Neural progenitor cell (in vitro differentiated cells): ENCODE results near the gene CSF2.

ENCODE experiments used
- EZH2 ChIP-seq: fragments of 200-600 bp; sonication (generic); IDR thresholded peaks from 2 replicates; pipeline ENCODE4 v1.6.1; 2017; ENCODE audit warnings: antibody characterized with exemption, mild to moderate bottlenecking, moderate library complexity
- TF ChIP-seq, protein P1 (sequence below): fragments of 200-600 bp; sonication (generic); IDR thresholded peaks from 2 replicates; pipeline ENCODE4 v1.5.1; 2017; ENCODE audit warnings: antibody characterized with exemption, mild to moderate bottlenecking

DNA sequence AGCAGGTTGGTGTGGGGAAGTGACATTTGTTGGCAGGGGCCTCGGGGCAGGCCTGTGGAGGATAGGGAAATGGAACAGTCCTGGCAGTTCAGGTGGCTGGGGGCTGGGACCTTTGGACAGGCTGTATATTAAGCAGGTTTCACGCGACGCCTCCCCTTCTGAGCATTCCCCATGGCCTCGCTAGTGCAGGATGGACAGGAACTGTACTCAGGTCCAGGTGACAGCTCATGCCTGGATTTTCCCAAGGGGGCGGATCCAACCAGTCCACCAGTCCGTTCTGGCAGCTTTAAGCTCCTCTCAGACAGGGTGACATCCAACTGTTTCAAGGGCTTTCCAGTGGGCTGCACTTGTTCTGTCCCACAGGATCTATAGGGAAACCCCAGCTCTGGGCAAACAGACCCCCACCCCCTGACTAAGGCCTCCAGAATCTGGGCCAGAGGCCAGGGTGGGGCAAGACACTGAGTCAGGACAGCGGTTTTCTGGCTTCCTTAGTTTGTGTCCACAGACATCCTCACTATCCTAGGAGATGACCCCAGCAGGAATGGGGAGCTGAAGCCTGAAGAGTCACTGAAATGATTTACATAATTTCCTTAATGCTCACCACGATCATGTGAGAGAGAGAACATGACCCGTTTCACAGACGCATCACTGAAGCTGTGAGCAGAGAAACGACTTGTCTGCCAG is 20.9 kb downstream of the CSF2 start:
- TF ChIP-seq, protein P1, sequence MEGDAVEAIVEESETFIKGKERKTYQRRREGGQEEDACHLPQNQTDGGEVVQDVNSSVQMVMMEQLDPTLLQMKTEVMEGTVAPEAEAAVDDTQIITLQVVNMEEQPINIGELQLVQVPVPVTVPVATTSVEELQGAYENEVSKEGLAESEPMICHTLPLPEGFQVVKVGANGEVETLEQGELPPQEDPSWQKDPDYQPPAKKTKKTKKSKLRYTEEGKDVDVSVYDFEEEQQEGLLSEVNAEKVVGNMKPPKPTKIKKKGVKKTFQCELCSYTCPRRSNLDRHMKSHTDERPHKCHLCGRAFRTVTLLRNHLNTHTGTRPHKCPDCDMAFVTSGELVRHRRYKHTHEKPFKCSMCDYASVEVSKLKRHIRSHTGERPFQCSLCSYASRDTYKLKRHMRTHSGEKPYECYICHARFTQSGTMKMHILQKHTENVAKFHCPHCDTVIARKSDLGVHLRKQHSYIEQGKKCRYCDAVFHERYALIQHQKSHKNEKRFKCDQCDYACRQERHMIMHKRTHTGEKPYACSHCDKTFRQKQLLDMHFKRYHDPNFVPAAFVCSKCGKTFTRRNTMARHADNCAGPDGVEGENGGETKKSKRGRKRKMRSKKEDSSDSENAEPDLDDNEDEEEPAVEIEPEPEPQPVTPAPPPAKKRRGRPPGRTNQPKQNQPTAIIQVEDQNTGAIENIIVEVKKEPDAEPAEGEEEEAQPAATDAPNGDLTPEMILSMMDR = no peak
- TF ChIP-seq EZH2 = no peak
